HG03025 (cell line): ENCODE results near the gene WRAP73.

ENCODE experiments used
- ATAC-seq: cut with Tn5 transposase; IDR thresholded peaks from one replicate; pipeline ENCODE4 v1.9.1; 2021; ENCODE audit warnings: mild to moderate bottlenecking, moderate library complexity; ENCODE audit not compliant: unreplicated experiment, low FRiP score

The WRAP73 gene

DNA sequence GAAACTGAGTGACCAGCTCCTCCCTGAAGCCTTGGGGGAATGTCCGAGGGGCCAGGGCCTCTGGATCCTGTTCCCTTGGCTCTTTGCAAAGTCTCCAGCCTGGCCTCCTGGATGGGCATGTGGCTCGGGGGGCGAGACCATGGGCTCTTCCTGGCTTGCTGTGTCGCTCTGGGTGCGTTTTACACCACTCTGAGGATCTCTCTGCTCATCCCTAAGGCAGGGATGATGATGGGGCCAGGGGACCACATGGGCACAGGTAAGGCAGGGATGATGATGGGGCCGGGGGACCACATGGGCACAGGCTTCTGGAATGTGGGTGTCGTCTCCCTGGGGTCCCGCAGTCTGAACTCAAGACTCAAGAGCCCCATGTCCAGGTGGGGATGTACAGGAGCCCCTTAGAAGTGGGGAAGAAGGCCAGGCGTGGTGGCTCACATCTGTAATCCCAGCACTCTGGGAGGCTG, 20.1 kb upstream of the WRAP73 start:
- ATAC-seq, result no peak

- ATAC-seq, result no peak
Measured at GRCh38 chr1:3669421-3669821, 19.5 kb upstream of the WRAP73 start.

- no peak for ATAC-seq
Measured at GRCh38 chr1:3668585-3669300, 18.8 kb upstream of the WRAP73 start.

- no peak for ATAC-seq
Measured at GRCh38 chr1:3668148-3668547, 18.2 kb upstream of the WRAP73 start.

DNA sequence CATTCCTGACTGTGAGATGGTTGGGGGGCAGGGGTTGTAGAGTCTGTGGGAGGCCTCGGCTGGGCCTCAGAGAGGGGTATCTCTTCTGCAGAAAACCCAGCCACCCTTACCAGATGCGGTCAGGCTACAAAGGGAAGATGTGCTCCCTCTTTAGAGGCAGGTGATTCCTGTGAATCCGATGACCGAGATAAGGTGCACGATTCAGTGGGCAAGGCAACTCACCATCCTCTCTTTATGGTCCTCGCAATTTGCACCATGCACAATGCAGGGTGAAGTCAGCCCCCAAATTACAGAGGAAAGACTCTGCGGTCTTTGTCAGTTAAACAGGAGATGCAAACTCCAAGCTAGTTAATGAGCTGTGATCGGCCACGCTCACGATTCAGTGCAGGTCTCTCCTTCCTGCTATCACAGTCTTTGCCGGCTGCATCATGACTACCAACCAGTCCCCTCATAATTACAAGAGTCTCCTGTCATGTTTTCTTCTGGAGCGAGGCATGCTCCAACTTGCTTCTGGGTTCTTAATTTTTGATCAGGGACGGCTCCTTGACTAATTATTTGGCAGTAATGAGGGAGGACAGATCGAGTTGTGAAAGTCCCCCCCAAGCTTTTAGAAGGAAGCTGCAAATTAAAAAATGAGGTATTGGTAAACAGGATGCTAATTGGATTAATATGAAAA, 14.9 kb upstream of the WRAP73 start:
- no peak for ATAC-seq

- ATAC-seq, result no peak
Measured at GRCh38 chr1:3663999-3664699, 14.2 kb upstream of the WRAP73 start.

DNA sequence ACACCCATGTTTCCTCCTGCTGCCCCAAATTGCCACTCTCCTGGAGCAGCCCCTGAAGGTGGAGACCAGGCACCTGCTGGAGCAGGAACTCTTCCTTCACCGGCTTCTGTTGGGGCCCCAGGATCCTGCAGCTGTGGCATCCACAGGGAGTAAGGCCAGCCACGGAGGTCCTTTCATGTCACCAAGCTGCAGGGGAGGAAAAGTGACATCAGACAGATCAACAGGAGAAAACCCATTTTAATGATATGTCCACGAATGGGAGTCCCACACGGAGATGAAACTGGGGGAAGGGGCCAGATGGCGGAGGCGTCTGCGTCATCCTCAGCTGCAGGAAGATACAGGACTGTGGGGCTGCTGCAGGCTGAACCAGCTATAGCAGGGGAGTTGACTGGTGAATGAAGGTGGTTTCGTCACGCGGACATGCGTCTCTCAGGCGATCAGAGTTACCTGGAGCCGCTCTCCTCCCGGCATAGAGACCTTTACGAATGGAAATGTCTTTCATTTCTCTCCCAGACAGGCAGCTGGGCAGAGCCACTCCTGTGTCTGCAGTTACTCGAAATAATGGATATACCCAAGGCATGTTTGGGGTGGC, 12.3 kb upstream of the WRAP73 start:
- ATAC-seq, result no peak

DNA sequence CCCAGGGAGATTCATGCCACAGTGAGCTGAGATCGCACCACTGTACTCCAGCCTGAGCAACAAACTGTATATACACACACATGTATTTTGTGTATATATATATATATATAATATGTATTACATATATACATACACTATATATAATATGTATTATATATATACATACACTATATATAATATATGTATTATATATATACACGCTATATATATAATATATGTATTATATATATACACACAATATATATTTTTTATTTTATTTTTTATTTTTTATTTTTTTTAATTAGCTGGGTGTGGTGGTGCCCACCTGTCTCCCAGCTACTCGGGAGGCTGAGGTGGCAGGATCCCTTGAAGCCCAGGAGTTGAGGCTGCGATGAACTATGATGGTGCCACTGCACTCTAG, 11.7 kb upstream of the WRAP73 start:
- ATAC-seq, result no peak

DNA sequence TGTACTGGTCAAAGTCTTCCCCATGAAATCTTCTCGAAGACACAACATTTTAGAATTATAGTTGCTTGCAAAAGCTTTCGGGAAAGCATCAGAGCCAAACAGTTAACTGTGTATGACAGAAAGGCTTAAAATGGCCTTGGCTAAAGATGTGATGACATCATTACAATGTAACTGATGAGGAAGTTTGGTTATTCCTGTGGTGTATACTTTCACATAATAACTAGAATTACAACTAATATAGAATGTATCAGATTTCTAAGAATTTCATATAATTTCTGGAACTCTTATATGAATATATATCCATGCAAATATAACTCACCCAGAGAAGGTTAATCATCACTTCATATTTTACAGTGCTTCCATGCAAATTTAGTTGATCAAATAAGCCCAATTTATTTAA, 10.8 kb upstream of the WRAP73 start:
- ATAC-seq, result no peak

- ATAC-seq, result no peak
Measured at GRCh38 chr1:3659093-3659492, 9.2 kb upstream of the WRAP73 start.

DNA sequence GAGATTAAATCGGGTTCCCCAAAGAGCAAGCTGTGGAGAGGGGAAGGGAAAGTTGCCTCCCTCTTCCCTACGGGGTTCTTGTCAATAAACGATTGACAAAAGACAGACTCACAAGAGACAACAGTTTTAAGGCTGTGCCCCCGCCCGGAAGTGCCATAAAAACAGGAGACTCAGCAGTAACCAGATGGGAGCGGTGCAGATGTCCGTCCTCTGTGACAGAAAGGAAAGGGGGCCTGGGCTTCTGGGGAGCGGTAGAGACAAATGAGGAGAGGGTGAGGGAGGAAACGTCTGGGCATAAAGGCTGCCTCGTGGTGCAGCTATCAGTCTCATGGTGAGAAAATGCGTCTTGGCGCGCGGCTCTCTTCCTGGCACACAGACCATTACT, 8.3 kb upstream of the WRAP73 start:
- ATAC-seq, result no peak

- ATAC-seq, result no peak
Measured at GRCh38 chr1:3657578-3658230, 7.8 kb upstream of the WRAP73 start.

DNA sequence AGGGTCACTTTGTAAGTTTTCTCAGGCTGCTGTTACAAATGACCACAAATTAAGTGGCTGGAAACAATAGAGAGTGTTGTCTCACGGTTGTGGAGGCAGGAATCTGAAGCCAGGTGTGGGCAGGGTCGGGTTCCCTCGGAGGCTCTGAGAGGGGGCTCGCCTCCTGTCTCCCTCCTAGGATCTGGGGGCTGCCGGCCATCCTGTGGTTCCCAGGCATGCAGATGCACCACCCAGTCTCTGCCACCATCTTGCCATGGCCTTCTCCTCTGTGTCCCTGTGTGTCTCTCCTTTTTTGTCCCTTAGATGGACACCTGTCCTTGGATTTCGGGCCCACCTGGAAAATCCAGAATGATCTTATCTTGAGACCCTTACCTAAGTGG, 7.2 kb upstream of the WRAP73 start:
- ATAC-seq, result no peak

GRCh38 chr1:3656450-3657095, 6.7 kb upstream of the WRAP73 start:
- no peak for ATAC-seq

- ATAC-seq, result no peak
Measured at GRCh38 chr1:3654549-3655281, 4.8 kb upstream of the WRAP73 start.

DNA sequence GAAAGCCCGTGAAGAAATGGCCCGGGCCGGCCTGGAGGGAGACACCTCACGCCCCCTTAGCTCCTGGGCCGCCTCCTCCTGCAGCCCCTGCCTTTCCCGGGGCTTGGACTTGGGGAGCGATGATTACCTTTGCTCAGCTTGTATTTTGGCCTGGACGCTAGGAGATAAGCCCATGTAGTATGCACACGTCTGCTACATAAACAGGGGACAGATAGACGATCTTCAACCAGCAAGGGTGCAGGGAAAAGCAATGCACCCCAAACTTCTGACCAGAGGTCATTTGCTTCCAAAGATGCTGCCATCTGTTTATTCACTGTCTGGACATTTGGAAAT, 3.3 kb upstream of the WRAP73 start:
- ATAC-seq, result no peak

DNA sequence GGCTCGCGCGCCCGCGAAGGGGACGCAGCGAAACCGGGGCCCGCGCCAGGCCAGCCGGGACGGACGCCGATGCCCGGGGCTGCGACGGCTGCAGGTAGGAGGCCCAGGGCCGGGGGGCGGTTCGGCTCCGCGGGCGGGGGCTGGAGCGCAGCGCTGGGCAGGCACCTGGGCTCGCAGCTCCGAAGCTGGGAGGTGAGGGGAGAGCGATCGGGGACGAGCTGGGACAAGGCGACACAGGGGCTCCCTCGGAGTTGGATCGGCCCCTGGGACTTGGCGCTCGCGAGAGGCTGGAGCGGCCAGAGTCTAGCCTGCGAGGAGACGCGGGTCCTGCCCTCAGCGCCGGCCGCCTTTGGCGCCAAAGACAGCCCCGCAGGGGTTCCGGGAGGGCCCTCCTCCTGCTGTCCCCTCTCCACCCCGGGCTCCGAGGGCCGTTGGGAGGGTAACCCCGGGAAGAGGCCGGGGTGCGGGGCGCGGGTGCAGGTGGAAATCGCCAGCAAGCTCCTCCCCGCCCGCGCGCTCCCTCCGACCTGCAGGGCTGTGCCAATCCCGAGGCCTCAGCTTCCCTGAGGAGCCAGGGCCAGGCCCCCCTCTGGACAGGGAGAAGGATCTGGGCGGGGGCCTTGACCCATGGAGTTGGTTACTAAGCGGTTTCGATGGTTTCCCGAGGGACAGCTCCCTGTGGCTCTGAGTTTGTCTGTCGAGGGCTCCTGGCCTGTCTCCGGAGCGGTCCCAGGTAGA, 2.8 kb upstream of the WRAP73 start:
- ATAC-seq, result no peak

DNA sequence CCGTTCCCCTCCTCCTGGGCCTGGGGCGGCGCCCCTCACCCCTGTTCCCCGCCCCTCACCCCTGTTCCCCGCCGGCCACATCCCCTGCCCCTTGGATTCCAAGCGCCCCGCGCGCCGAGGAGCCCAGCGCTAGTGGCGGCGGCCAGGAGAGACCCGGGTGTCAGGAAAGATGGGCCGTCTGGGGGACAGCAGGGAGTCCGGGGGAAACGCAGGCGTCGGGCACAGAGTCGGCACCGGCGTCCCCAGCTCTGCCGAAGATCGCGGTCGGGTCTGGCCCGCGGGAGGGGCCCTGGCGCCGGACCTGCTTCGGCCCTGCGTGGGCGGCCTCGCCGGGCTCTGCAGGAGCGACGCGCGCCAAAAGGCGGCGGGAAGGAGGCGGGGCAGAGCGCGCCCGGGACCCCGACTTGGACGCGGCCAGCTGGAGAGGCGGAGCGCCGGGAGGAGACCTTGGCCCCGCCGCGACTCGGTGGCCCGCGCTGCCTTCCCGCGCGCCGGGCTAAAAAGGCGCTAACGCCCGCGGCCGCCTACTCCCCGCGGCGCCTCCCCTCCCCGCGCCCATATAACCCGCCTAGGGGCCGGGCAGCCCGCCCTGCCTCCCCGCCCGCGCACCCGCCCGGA, 2.1 kb upstream of the WRAP73 start, which contains the start of gene TP73:
TSS of gene TP73 (plus strand) at position 587 of the 618 bp plus-strand sequence. CDS start 29,850 bp downstream, outside the sequence.
- ATAC-seq, result no peak
